HepG2 (cell line): Measurements from ENCODE around the gene ANTKMT. TPM values are rescaled to one million over a fixed set of nuclear protein-coding genes. Genes with fewer than 3 reads are reported as not detected.

ENCODE experiments used
- CAMTA2 ChIP-seq: sonication (generic); formaldehyde crosslinking; IDR thresholded peaks from 2 replicates; pipeline ENCODE4 v1.4.0; 2020; ENCODE audit warnings: mild to moderate bottlenecking, missing genetic modification reagents, borderline replicate concordance
- DPF2 ChIP-seq: sonication (generic); formaldehyde crosslinking; IDR thresholded peaks from 2 replicates; pipeline ENCODE4 v1.4.0; 2020; ENCODE audit warnings: mild to moderate bottlenecking, low read depth, missing genetic modification reagents, borderline replicate concordance
- ETV6 ChIP-seq: sonication (generic); formaldehyde crosslinking; conservative IDR thresholded peaks from 2 replicates; pipeline ENCODE4 v1.4.0; 2020; ENCODE audit warnings: missing genetic modification reagents
- GABPA ChIP-seq, 2 experiments: IDR thresholded peaks; 2 replicates each; pipeline ENCODE4 v1.6.1; 2011 to 2016; ENCODE audit warnings: low read depth in 2 of 2, low read length in 1 of 2, missing biosample characterization in 1 of 2, missing genetic modification characterization in 1 of 2
- KAT8 ChIP-seq: IDR thresholded peaks from 2 replicates; pipeline ENCODE4 v1.6.1; 2016; ENCODE audit warnings: missing genetic modification reagents, missing compliant biosample characterization
- KDM5B ChIP-seq: sonication (generic); formaldehyde crosslinking; IDR thresholded peaks from 2 replicates; pipeline ENCODE4 v1.4.0; 2020; ENCODE audit warnings: missing genetic modification reagents, mild to moderate bottlenecking, borderline replicate concordance
- PAF1 ChIP-seq: IDR thresholded peaks from 2 replicates; pipeline ENCODE4 v1.6.1; 2016; ENCODE audit warnings: missing genetic modification reagents, missing compliant biosample characterization
- PITX1 ChIP-seq: sonication (generic); formaldehyde crosslinking; IDR thresholded peaks from 2 replicates; pipeline ENCODE4 v1.5.1; 2020; ENCODE audit warnings: mild to moderate bottlenecking, missing genetic modification reagents
- RCOR2 ChIP-seq: IDR thresholded peaks from 2 replicates; pipeline ENCODE4 v1.6.1; 2016; ENCODE audit warnings: missing biosample characterization, missing genetic modification reagents
- RERE ChIP-seq: IDR thresholded peaks from 2 replicates; pipeline ENCODE4 v1.6.1; 2016; ENCODE audit warnings: low read depth, missing genetic modification reagents, missing compliant biosample characterization
- SALL1 ChIP-seq: sonication (generic); formaldehyde crosslinking; IDR thresholded peaks from 2 replicates; pipeline ENCODE4 v1.8.0; 2022; ENCODE audit warnings: mild to moderate bottlenecking, missing genetic modification reagents
- SMARCE1 ChIP-seq: fragments of 450-650 bp; IDR thresholded peaks from 2 replicates; pipeline ENCODE4 v1.6.1; 2017; ENCODE audit warnings: borderline replicate concordance
- ZFX ChIP-seq: sonication (generic); formaldehyde crosslinking; IDR thresholded peaks from 2 replicates; pipeline ENCODE4 v1.4.0; 2020; ENCODE audit warnings: mild to moderate bottlenecking, low read depth, missing genetic modification reagents, moderate library complexity
- ZNF205 ChIP-seq: IDR thresholded peaks from 2 replicates; pipeline ENCODE4 v1.6.1; 2018; ENCODE audit warnings: missing biosample characterization, missing genetic modification reagents
- ZNF512B ChIP-seq: sonication (generic); formaldehyde crosslinking; IDR thresholded peaks from 2 replicates; pipeline ENCODE4 v1.5.1; 2020; ENCODE audit warnings: missing genetic modification reagents, mild to moderate bottlenecking, borderline replicate concordance
- ZNF547 ChIP-seq: sonication (generic); formaldehyde crosslinking; IDR thresholded peaks from 2 replicates; pipeline ENCODE4 v1.5.1; 2020; ENCODE audit warnings: mild to moderate bottlenecking, missing genetic modification reagents
- ZNF879 ChIP-seq: sonication (generic); formaldehyde crosslinking; IDR thresholded peaks from 2 replicates; pipeline ENCODE4 v1.8.1; 2023; ENCODE audit warnings: missing genetic modification reagents
- polyA plus RNA-seq, 8 experiments: library from polyadenylated mRNA; depleted of rRNA in 3 of 8; stranded (reverse) in 7 of 8; unstranded in 1 of 8; fragments of >200 nt; fragmentation: Illumina TruSeq in 4 of 8; extraction: Trizol in 4 of 8; gene quantifications; 2 replicates each; pipeline versions ENCODE4 v1.2.1 to v1.2.3, GENCODE V29; 2011 to 2016; ENCODE audit warnings: low read depth in 4 of 8, missing spikeins in 1 of 8, mixed read lengths in 1 of 8; ENCODE audit not compliant: insufficient read depth in 1 of 8
- total RNA-seq, 5 experiments: library from RNA; depleted of rRNA; stranded (reverse); fragments of >200 nt; fragmentation: Illumina TruSeq; extraction: Trizol; gene quantifications; 2 replicates each; pipeline ENCODE4 v1.2.3, GENCODE V29; 2016; ENCODE audit warnings: low read depth in 1 of 5
- TF ChIP-seq, protein P1 (sequence below): sonication (generic); formaldehyde crosslinking; IDR thresholded peaks from 2 replicates; pipeline ENCODE4 v1.5.1; 2020; ENCODE audit warnings: mild to moderate bottlenecking, missing genetic modification reagents, borderline replicate concordance

Gene ANTKMT
- total and polyA plus RNA-seq, 2 of the 13 experiments (the other 11 are each of a cell fraction or from before 2014, with no cell fraction given), result 7.5 to 47.8 TPM

- TF ChIP-seq DPF2 (no peak), CAMTA2 (no peak), GABPA (IDR thresholded peaks at IDR 0.05; ENCODE audit: low read depth, low read length) (no peak), GABPA (CRISPR knock-in tag; IDR thresholded peaks at IDR 0.05; ENCODE audit: low read depth) (no peak), RCOR2 (CRISPR knock-in tag) (no peak), ZFX (CRISPR knock-in tag) (0 out of 2 replicates have a peak, but pooled peaks have one; percentile 26), ETV6 (CRISPR knock-in tag) (peak; percentile 88; the same call in 1 of the 2 replicates), ZNF512B (CRISPR knock-in tag) (no peak), SALL1 (CRISPR knock-in tag) (peak; percentile 87), RERE (CRISPR knock-in tag) (no peak), ZNF879 (CRISPR knock-in tag) (no peak), KAT8 (CRISPR knock-in tag) (no peak), ZNF547 (CRISPR knock-in tag) (peak; percentile 76; the same call in 1 of the 2 replicates), KDM5B (CRISPR knock-in tag) (peak; percentile 52; the same call in 1 of the 2 replicates), PAF1 (CRISPR knock-in tag) (no peak), SMARCE1 (no peak), ZNF205 (no peak), PITX1 (CRISPR knock-in tag) (no peak)
- TF ChIP-seq, protein P1, sequence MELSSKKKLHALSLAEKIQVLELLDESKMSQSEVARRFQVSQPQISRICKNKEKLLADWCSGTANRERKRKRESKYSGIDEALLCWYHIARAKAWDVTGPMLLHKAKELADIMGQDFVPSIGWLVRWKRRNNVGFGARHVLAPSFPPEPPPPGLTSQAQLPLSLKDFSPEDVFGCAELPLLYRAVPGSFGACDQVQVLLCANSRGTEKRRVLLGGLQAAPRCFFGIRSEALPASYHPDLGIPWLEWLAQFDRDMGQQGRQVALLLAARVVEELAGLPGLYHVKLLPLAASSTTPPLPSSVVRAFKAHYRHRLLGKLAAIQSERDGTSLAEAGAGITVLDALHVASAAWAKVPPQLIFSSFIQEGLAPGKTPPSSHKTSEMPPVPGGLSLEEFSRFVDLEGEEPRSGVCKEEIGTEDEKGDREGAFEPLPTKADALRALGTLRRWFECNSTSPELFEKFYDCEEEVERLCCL (CRISPR knock-in tag), result no peak
These were observed 20.0 kb upstream of the ANTKMT start (continued) for GRCh38 chr16:700684-701584.
